GM18505 (cell line): Measurements from ENCODE around the gene KCNJ12.
"Not testable (repeated sequence)": the region's sequence is repeated elsewhere in the genome, so short reads cannot be mapped to it uniquely, and the experiment has no call there.

Source experiments
- ATAC-seq: cut with Tn5 transposase; IDR thresholded peaks from one replicate; pipeline ENCODE4 v1.9.1; 2021; ENCODE audit not compliant: unreplicated experiment
- POLR2A ChIP-seq: IDR thresholded peaks from 4 replicates; pipeline ENCODE4 v1.6.1; 2011; ENCODE audit warnings: borderline replicate concordance; ENCODE audit not compliant: insufficient read depth, insufficient read length; ENCODE audit errors: extremely low read depth

KCNJ12 gene

GRCh38 chr17:21417921-21418320 is 41.8 kb downstream of the KCNJ12 start:
- no peak for ATAC-seq

GRCh38 chr17:21418446-21419298 is 42.5 kb downstream of the KCNJ12 start:
- no peak for ATAC-seq

More at GRCh38 chr17:21417921-21418320, 41.8 kb downstream of the KCNJ12 start:
- no peak for TF ChIP-seq POLR2A

GRCh38 chr17:21419299-21420239 is 43.4 kb downstream of the KCNJ12 start:
- no peak for TF ChIP-seq POLR2A
- ATAC-seq: no peak

More at GRCh38 chr17:21418446-21419298, 42.5 kb downstream of the KCNJ12 start:
- TF ChIP-seq POLR2A: no peak

- not testable (repeated sequence) for ATAC-seq
Observed at GRCh38 chr17:21420503-21421090, 44.4 kb downstream of the KCNJ12 start.

- not testable (repeated sequence) for ATAC-seq
Observed at GRCh38 chr17:21421421-21422310, 45.5 kb downstream of the KCNJ12 start.

GRCh38 chr17:21422311-21423189 is 46.4 kb downstream of the KCNJ12 start:
- ATAC-seq: not testable (repeated sequence)

GRCh38 chr17:21423190-21423493 is 47.0 kb downstream of the KCNJ12 start:
- not testable (repeated sequence) for ATAC-seq

GRCh38 chr17:21424697-21425096 is 48.5 kb downstream of the KCNJ12 start:
- ATAC-seq: not testable (repeated sequence)

GRCh38 chr17:21425321-21425720 is 49.2 kb downstream of the KCNJ12 start:
- no peak for TF ChIP-seq POLR2A
- no peak for ATAC-seq

GRCh38 chr17:21425736-21426135 is 49.6 kb downstream of the KCNJ12 start:
- ATAC-seq: no peak
- TF ChIP-seq POLR2A: no peak

- not testable (repeated sequence) for ATAC-seq
Observed at GRCh38 chr17:21426246-21426645, 50.1 kb downstream of the KCNJ12 start.

GRCh38 chr17:21426876-21427275 is 50.7 kb downstream of the KCNJ12 start:
- not testable (repeated sequence) for ATAC-seq

GRCh38 chr17:21427727-21428126 is 51.6 kb downstream of the KCNJ12 start:
- ATAC-seq: not testable (repeated sequence)

- ATAC-seq: not testable (repeated sequence)
Observed at GRCh38 chr17:21428752-21429424, 52.7 kb downstream of the KCNJ12 start.

- ATAC-seq: not testable (repeated sequence)
Observed at GRCh38 chr17:21429921-21430628, 53.9 kb downstream of the KCNJ12 start.

GRCh38 chr17:21433971-21434370 is 57.8 kb downstream of the KCNJ12 start:
- not testable (repeated sequence) for ATAC-seq

GRCh38 chr17:21434976-21435375 is 58.8 kb downstream of the KCNJ12 start:
- not testable (repeated sequence) for ATAC-seq
